HG02642 (cell line): ENCODE data around the gene NDUFS4.
"Not testable (repeated sequence)": the region's sequence is repeated elsewhere in the genome, so short reads cannot be mapped to it uniquely, and the experiment has no call there.

ENCODE experiments used
- ATAC-seq: cut with Tn5 transposase; IDR thresholded peaks from one replicate; pipeline ENCODE4 v1.9.1; 2021; ENCODE audit warnings: mild to moderate bottlenecking; ENCODE audit not compliant: unreplicated experiment, poor library complexity

The NDUFS4 gene

DNA sequence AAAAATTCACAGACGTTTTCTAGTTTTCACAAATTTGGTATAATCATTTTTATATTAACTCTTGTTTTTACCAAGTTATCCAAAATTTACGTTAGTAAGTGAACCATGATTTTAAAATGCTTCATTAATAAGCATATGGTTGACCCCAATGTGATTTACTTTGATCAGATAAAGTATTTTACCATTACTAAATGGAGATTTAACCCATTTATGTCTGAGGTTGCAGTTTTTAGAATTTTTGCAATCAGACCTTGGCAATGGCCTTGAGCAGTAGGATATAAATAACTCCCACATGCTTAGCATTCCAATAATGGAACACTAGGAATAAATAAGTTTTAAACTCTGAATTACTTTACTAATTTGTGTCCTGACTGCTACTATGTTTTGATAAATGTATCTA is 84.6 kb downstream of the NDUFS4 start:
- no peak for ATAC-seq

GRCh38 chr5:53649352-53649751 is 88.9 kb downstream of the NDUFS4 start:
- ATAC-seq, result no peak

- not testable (repeated sequence) for ATAC-seq
Measured at GRCh38 chr5:53660573-53660972, 100.1 kb downstream of the NDUFS4 start.

DNA sequence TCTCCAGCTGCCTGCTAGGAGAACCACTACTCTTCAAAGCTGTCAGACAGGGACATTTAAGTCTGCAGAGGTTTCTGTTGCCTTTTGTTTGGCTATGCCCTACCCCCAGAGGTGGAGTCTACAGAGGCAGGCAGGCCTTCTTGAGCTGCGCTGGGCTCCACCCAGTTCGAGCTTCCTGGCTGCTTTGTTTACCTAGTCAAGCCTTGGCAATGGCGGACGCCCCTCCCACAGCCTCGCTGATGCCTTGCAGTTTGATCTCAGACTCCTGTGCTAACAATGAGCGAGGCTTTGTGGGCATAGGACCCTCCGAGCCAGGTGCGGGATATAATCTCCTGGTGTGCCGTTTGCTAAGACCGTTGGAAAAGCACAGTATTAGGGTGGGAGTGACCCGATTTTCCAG is 104.9 kb downstream of the NDUFS4 start:
- ATAC-seq, result not testable (repeated sequence)

DNA sequence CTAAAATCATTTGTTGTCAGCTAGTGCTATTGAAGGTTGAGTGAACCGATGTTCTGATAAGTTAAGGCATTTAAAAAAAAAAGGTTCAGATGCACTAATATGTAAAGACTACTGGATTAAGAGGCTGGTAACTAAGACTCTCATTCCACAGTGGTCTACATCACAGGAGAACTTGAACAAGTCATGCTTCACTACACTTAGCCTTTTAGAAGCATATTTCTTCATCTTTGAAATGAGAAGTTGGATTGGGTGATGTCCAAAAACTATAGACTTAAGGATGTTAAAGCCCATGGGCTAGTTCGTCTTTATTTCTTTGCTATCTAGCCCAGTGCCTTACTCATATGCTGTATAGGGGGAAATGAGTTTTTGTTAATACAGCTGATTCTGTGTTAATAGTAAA is 107.2 kb downstream of the NDUFS4 start:
- no peak for ATAC-seq

- no peak for ATAC-seq
Measured at GRCh38 chr5:53671447-53671846, 111.0 kb downstream of the NDUFS4 start.

- no peak for ATAC-seq
Measured at GRCh38 chr5:53674121-53674520, 113.7 kb downstream of the NDUFS4 start.

GRCh38 chr5:53677632-53678031 is 117.2 kb downstream of the NDUFS4 start:
- no peak for ATAC-seq

DNA sequence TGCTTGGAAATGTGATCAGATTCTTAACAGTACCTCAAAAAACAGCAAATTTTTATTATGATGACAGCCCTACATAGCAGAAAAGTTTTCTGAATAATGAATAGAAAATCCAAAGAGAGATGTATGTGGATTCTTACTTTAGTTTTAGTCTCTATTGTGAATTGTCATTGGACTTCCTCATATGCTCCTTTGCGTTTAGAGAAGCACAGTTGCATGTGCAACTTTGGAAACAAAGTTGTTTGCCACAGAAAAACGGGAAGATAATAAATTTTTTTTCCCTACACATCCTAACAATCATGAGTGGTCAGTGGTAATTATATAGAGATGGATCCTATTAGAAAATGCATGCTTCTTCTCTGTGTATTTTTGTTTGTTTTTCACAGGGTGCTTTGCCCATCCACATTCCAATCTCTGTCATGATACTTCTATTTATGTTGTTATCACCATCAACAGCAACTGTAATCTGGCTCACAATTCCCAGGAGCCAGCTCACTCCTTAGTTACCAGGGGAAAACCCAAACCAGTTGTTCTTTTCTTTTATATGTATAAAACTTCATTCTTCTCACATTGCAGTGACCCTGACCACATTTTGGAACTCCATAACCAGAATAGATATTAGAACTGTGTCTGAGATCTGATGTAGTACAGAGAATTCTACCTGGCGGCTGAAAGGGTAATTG is 118.7 kb downstream of the NDUFS4 start:
- no peak for ATAC-seq

- ATAC-seq, result no peak
Measured at GRCh38 chr5:53681079-53681478, 120.6 kb downstream of the NDUFS4 start.

GRCh38 chr5:53691014-53691413 is 130.6 kb downstream of the NDUFS4 start:
- no peak for ATAC-seq

DNA sequence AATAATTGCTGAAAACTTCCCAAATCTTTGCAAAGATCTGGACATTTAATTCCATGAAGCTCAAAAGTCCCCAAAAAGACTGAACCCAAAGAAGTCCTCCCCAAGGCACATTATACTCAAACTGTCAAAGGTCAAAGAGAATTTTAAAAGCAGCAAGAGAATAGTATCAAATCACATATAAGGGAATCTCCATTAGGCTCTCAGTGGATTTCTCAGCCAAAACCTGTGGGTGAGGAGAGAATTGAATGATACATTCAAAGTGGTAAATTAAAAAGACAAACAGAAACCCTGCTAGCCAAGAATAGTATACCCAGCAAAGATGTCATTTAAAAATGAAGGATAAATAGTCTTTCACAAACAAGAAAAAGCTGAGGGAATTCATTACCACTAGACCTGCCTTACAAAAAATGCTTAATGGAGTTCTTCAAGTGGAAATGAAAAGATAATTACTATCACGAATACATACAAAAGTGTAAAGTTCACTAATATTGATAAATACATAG is 134.1 kb downstream of the NDUFS4 start:
- no peak for ATAC-seq

DNA sequence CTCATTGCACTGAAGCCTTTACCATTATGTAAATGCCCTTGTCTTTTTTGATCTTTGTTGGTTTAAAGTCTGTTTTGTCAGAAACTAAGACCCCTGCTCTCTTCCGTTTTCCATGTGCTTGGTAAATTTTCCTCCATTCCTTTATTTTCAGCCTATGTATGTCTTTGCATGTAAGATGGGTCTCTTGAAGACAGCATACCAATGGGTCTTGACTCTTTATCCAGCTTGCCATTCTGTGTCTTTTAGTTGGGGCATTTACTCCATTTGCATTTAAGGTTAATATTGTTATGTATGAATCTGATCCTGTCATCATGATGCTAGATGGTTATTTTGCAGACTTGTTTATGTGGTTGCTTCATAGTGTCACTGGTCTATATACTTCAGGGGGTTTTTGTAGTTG is 150.0 kb downstream of the NDUFS4 start:
- ATAC-seq, result not testable (repeated sequence)

- no peak for ATAC-seq
Measured at GRCh38 chr5:53712327-53712726, 151.9 kb downstream of the NDUFS4 start.

DNA sequence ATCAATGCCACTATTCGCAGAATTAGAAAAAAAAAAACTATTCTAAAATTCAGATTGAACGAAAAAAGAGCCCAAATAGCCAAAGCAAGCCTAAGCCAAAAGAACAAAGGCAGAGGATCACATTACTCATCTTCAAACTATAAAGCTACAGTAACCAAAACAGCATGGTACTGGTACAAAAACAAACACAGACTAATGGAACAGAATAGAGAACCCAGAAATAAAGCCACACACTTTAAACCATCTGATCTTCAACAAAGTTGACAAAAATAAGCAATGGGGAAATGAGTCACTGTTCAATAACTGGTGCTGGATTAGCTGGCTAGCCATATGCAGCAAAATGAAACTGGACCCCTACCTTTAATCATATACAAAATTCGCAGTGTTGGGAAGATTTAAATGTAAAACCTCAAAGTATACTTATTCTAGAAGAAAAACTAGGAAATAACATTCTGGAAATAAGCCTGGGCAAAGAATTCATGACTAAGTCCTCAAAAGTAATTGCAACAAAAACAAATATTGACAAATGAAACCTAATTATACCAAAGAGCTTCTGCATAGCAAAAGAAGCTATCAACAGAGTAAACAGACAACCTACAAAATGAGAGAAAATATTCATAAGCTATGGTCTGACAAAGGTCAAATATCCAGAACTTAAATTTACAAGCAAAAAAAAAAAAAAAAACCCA is 153.7 kb downstream of the NDUFS4 start:
- ATAC-seq, result no peak

- no peak for ATAC-seq
Measured at GRCh38 chr5:53714667-53715010, 154.2 kb downstream of the NDUFS4 start.

GRCh38 chr5:53726121-53726520 is 165.7 kb downstream of the NDUFS4 start:
- ATAC-seq, result no peak

- no peak for ATAC-seq
Measured at GRCh38 chr5:53730943-53731342, 170.5 kb downstream of the NDUFS4 start.
